Measurements from ENCODE around the gene STAP2. TPM values are rescaled to one million over a fixed set of nuclear protein-coding genes. Genes with fewer than 3 reads are reported as not detected.
A peak's percentile ranks its signal among the peaks of the same experiment; 100 is the strongest.

The STAP2 gene
- total RNA-seq, 1 experiment from 2014 or later = 9.7 TPM

GRCh38 chr19:4310247-4311121, 28.1 kb downstream of the STAP2 start:
- Histone ChIP-seq H3K36me3 (peaks cover 13% of the 10 kb centered on the region; the same call in 1 of the 2 replicates), H3K27ac (no peak overlapping the region), H3K9me3 (replicated peaks) (no peaks in the 10 kb centered on the region), H3K27me3 (no peaks in the 10 kb centered on the region), H3K4me3 (no peak overlapping the region), H3K4me1 (no peaks in the 10 kb centered on the region)
- DNase-seq = peak; percentile 42 to 45

DNA sequence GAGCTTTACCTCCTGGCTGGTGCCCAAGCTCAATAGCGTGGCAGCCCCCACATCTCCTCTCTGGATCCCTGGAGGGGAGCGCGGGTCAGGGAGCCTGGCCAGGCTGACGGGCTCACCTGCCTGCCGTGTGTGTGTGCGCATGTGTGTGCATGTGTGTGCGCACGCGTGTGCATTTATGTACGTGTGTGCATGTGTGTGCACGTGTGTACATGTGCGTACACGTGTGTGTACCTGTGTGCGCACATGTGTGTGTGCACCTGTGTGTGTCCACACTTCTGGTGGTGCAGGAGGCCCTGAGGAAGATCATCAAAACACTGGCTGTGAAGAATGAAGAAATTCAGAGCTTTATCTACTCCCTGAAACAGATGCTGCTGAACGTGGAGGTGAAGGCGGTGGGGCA, 33.0 kb downstream of the STAP2 start:
- Histone ChIP-seq H3K4me1 (peaks cover 7% of the 10 kb centered on the region), H3K27me3 (no peaks in the 10 kb centered on the region), H3K9me3 (replicated peaks) (no peaks in the 10 kb centered on the region), H3K27ac (no peak overlapping the region), H3K36me3 (peaks cover 7% of the 10 kb centered on the region; the same call in 1 of the 2 replicates), H3K4me3 (no peak overlapping the region)
- no peak for DNase-seq

DNA sequence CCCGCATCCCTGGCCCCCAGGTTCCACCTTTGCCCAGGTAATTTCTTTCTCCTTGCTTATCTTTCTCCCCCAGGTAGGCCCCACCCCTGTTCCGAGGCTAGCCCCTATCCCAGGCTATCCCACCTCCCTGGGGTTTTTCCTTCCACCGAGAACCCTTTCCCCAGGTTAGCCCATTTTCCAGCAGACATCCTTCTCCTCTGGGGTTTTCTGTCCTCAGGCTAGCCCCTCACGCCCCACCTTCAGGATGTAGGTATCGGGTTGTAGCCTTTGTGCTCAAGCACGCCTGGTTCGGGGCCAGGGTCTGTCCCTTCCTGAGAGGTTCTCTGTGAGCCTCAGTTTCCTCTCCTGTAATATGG, 33.4 kb downstream of the STAP2 start:
- H3K9me3 ChIP-seq (replicated peaks) = no peaks in the 10 kb centered on the region
- H3K27me3 ChIP-seq = no peaks in the 10 kb centered on the region
- no peak overlapping the region for H3K27ac ChIP-seq
- no peak overlapping the region for H3K4me3 ChIP-seq
- peaks cover 2% of the 10 kb centered on the region; the same call in 1 of the 2 replicates for H3K36me3 ChIP-seq
- peaks cover 7% of the 10 kb centered on the region for H3K4me1 ChIP-seq
- DNase-seq = no peak

DNA sequence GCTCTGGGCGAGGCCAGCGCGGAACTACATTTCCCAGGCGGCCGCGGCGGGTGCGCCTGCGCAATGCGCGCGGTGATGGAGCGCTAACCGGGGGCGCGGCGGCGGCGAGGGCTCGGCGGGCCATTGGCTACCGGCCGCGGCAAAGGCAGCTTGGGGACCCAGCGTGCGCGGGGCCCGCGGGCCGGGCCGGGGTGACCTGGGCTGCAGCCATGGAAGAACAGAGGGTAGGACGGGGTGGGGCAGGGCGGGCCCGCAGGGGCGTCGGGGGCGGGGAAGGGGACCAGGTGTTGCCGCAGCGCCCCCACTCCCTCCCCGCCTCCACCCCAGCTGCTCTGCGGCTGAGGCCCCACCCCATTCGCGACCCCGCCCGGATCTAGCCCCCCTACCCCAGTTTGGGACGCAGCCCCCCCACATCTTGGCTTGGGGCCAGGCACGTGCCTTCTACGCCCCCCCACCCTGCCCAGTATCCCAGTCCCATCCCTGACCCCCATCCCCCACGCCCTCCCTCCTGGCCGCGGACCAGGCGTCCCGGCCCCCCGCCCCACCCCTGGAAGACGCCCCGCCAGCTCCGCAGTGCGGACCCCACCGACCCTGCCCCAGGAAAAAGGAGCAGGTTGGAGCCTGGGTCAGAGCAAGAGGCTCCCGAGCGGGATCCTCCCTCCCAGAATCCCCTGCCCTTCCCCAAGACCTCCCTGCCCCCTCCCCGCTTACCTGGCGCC, 33.9 kb downstream of the STAP2 start, which contains the start of gene FSD1:
TSS of gene FSD1 (plus strand) at position 61 of the 719 bp plus-strand sequence. CDS start at position 210, 149 bp downstream.
- DNase-seq = peak; percentile 79 to 87
- H3K27me3 ChIP-seq = no peaks in the 10 kb centered on the region
- peaks cover 7% of the 10 kb centered on the region for H3K4me1 ChIP-seq
- no peaks in the 10 kb centered on the region for H3K36me3 ChIP-seq
- peak within 1 kb of the TSS; percentile 54 for H3K4me3 ChIP-seq
- H3K27ac ChIP-seq = no peak within 1 kb of the TSS
- H3K9me3 ChIP-seq (replicated peaks) = no peaks in the 10 kb centered on the region

- H3K36me3 ChIP-seq = no peaks in the 10 kb centered on the region
Measured at GRCh38 chr19:4303819-4304537, 34.6 kb downstream of the STAP2 start.

GRCh38 chr19:4302243-4302640, 36.4 kb downstream of the STAP2 start, which contains the start of gene TMIGD2:
TMIGD2 (minus strand) TSS chr19:4302389; CDS start chr19:4302385, 4 bp downstream.
- H3K9me3 ChIP-seq (replicated peaks) = no peaks in the 10 kb centered on the region
- no peaks in the 10 kb centered on the region for H3K36me3 ChIP-seq
- DNase-seq = peak in 1 of 2 experiments; percentile 41
- H3K27me3 ChIP-seq = no peaks in the 10 kb centered on the region
- H3K4me3 ChIP-seq = no peak within 1 kb of the TSS
- H3K4me1 ChIP-seq = peaks cover 7% of the 10 kb centered on the region
- no peak within 1 kb of the TSS for H3K27ac ChIP-seq

More at GRCh38 chr19:4303819-4304537, 34.6 kb downstream of the STAP2 start:
- H3K27ac ChIP-seq = no peak overlapping the region
- H3K27me3 ChIP-seq = no peaks in the 10 kb centered on the region
- no peak for DNase-seq
- H3K4me3 ChIP-seq = peak overlapping the region; percentile 54
- H3K4me1 ChIP-seq = peaks cover 7% of the 10 kb centered on the region
- H3K9me3 ChIP-seq (replicated peaks) = no peaks in the 10 kb centered on the region

DNA sequence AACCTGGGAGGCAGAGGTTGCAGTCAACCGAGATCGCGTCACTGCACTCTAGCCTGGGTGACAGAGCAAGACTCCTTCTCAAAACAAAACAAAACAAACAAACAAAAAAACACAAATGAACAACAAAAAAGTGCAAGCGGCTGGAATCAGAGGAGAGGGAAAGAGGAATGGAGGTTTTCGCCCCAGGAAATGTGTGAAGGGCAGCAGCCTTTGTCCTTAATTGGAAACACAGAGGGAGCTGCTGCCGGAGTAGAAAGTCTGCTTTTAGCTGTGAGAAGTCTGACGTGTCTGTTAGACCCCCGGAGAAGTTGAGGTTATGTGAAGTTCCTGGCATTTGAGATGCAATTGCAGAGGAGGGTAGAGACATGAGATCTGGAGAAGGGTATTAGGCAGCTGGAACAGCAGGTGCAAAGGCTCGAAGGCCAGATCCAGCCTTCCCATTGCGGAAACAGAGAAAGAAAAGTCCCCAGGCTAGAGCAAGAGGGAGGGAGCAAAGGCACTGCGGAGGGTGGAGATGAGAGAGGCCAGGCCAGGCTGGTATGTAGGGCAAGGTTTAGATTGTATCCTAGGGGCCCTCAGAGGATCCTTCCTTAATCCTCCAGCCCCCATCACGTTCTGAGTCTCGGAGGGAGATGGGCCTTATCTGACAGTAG, 36.9 kb downstream of the STAP2 start:
- peak; percentile 70 to 85 for DNase-seq
- Histone ChIP-seq H3K36me3 (no peaks in the 10 kb centered on the region), H3K27me3 (no peaks in the 10 kb centered on the region), H3K27ac (no peak overlapping the region), H3K4me1 (peaks cover 8% of the 10 kb centered on the region), H3K4me3 (no peak overlapping the region), H3K9me3 (replicated peaks) (no peaks in the 10 kb centered on the region)

GRCh38 chr19:4300589-4300988, 38.0 kb downstream of the STAP2 start:
- no peaks in the 10 kb centered on the region for H3K36me3 ChIP-seq
- H3K4me1 ChIP-seq = peaks cover 11% of the 10 kb centered on the region
- no peak overlapping the region for H3K4me3 ChIP-seq
- no peak overlapping the region for H3K27ac ChIP-seq
- DNase-seq = no peak
- H3K27me3 ChIP-seq = no peaks in the 10 kb centered on the region
- H3K9me3 ChIP-seq (replicated peaks) = no peaks in the 10 kb centered on the region

DNA sequence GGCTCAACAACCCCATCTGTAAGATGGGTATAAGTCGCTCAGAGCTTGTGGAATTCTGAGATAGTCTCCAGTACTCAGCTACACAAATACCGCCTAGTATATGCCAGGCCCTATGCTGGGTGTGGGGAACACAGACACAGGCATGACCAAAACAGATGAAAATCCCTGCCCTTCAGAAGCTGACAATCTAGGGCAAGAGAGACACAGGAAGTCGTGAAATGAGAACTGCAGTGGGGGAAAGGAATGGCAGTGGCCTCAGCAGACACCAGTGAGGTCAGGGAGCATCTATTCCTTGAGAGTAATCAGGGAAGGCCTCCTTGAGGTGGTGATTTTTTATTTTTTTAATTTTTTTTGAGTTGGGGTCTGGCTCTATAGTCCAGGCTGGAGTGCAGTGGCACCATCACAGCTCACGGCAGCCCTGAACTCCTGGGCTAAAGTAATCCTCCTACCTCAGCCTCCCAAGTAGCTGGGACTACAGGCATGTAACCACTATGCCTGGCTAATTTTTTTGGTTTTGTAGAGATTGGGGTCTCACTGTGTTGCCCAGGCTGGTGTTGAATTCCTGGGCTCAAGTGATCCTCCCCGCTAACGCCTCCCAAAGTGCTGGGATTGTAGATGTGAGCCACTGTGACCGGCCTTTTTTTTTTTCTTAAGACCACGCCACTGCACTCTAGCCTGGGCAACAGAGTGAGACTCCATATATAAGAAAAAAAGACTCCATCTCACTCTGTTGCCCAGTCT, 39.6 kb downstream of the STAP2 start:
- peaks cover 11% of the 10 kb centered on the region for H3K4me1 ChIP-seq
- no peak overlapping the region for H3K4me3 ChIP-seq
- no peak overlapping the region for H3K27ac ChIP-seq
- H3K9me3 ChIP-seq (replicated peaks) = no peaks in the 10 kb centered on the region
- H3K36me3 ChIP-seq = no peaks in the 10 kb centered on the region
- DNase-seq = no peak
- no peaks in the 10 kb centered on the region for H3K27me3 ChIP-seq

DNA sequence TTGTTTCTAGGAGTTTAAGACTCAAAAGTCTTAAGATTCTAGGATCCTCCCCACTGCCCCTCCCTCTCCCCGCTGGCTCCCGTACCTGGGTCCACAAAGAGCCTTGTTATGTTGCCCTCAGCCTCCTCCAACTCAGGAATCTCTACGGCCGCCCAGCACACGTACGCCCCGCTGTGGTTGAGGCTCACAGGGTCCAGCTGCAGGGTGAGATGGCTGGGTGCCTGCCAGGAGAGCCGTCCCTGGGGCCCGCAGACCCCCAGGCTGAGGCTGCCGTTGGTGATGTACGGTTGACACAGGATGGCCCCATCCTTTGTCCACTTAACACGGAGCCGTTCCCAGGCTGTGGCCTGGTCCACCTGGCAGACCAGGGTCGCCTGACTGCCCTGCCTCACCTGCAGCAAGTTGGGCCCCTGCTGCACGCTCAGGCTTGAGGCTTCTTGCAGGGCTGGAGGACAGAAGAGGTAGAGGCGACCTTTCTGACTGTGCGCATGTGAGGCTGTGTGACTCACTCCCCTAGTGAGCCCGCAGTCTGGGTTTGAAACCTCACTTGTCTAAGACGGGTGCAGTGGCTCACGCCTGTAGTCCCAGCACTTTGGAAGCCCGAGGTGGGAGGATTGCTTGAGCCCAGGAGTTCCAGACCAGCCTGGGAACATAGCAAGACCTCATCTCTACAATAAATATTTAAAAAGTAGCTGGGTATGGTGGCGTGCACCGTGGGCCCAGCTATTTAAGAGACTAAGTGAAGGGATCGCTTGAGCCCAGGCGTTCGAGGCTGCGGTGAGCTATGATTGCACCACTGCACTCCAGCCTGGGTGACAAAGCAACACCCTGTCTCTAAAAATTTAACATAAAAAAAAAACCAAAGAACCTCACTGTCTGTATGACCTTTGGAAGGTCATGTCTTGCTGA, 40.5 kb downstream of the STAP2 start:
- no peaks in the 10 kb centered on the region for H3K27me3 ChIP-seq
- H3K27ac ChIP-seq = no peak overlapping the region
- no peaks in the 10 kb centered on the region for H3K9me3 ChIP-seq (replicated peaks)
- peak; percentile 44 to 55 for DNase-seq
- H3K4me1 ChIP-seq = peaks cover 11% of the 10 kb centered on the region
- no peaks in the 10 kb centered on the region for H3K36me3 ChIP-seq
- H3K4me3 ChIP-seq = no peak overlapping the region

- no peaks in the 10 kb centered on the region for H3K9me3 ChIP-seq (replicated peaks)
- H3K4me3 ChIP-seq = no peak overlapping the region
- DNase-seq = peak; percentile 94
- H3K36me3 ChIP-seq = no peaks in the 10 kb centered on the region
- no peaks in the 10 kb centered on the region for H3K27me3 ChIP-seq
- H3K4me1 ChIP-seq = 0 out of 2 replicates have a peak, but pooled peaks cover 4% of the 10 kb centered on the region
- no peak overlapping the region for H3K27ac ChIP-seq
Measured at GRCh38 chr19:4295972-4296771, 42.5 kb downstream of the STAP2 start.

GRCh38 chr19:4294389-4294788, 44.2 kb downstream of the STAP2 start:
- Histone ChIP-seq H3K36me3 (no peaks in the 10 kb centered on the region), H3K4me1 (0 out of 2 replicates have a peak, but pooled peaks cover 4% of the 10 kb centered on the region), H3K4me3 (no peak overlapping the region), H3K9me3 (replicated peaks) (no peaks in the 10 kb centered on the region), H3K27ac (no peak overlapping the region), H3K27me3 (no peaks in the 10 kb centered on the region)
- DNase-seq = no peak

Data from SJCRH30 (cell line).